Germinal center (tissue), 1 donor: ENCODE measurements around the gene AATF.

Experiments
- DNase-seq: peaks from one replicate; pipeline ENCODE4 v3.0.0; 2012; ENCODE audit warnings: mixed read lengths, low spot score

Gene AATF

GRCh38 chr17:36931096-36931696 is 17.6 kb upstream of the AATF start:
- no peak for DNase-seq

- no peak for DNase-seq
These were observed 16.9 kb upstream of the AATF start for GRCh38 chr17:36931697-36932382.

- DNase-seq = no peak
These were observed 16.4 kb upstream of the AATF start for GRCh38 chr17:36932383-36932693.

GRCh38 chr17:36932694-36933511 is 15.9 kb upstream of the AATF start:
- no peak for DNase-seq

GRCh38 chr17:36933512-36934143 is 15.1 kb upstream of the AATF start:
- DNase-seq = no peak

- DNase-seq = no peak
These were observed 14.5 kb upstream of the AATF start for GRCh38 chr17:36934144-36934691.

- no peak for DNase-seq
These were observed 13.8 kb upstream of the AATF start for GRCh38 chr17:36934692-36935630.

- DNase-seq = no peak
These were observed 12.9 kb upstream of the AATF start for GRCh38 chr17:36935671-36936454.

GRCh38 chr17:36936455-36937000 is 12.2 kb upstream of the AATF start:
- DNase-seq = no peak

- DNase-seq = no peak
These were observed 11.5 kb upstream of the AATF start, which contains the start of gene LHX1 for GRCh38 chr17:36937001-36937958. LHX1 (plus strand) TSS chr17:36937475; CDS start chr17:36938198, 723 bp downstream.

- no peak for DNase-seq
These were observed 10.7 kb upstream of the AATF start for GRCh38 chr17:36937959-36938565.

- DNase-seq = no peak
These were observed 10.1 kb upstream of the AATF start for GRCh38 chr17:36938566-36939051.

GRCh38 chr17:36939052-36939801 is 9.5 kb upstream of the AATF start:
- DNase-seq = no peak

- no peak for DNase-seq
These were observed 8.9 kb upstream of the AATF start for GRCh38 chr17:36939802-36940312.

GRCh38 chr17:36940313-36941264 is 8.2 kb upstream of the AATF start:
- no peak for DNase-seq
